Natural killer cell (primary cell): ENCODE results near the gene MEOX1. TPM values are rescaled to one million over a fixed set of nuclear protein-coding genes. Genes with fewer than 3 reads are reported as not detected.

Experiments
- ATAC-seq, 3 donors: fragments of 150-1000 bp in 2 of 3; fragments of 200-7000 bp in 1 of 3; cut with Tn5 transposase; 1 replicate in 1 of 3; 2 replicates in 2 of 3; pipeline ENCODE4 v1.10.0; 2021; ENCODE audit warnings: mild to moderate bottlenecking in 2 of 3, moderate library complexity in 2 of 3
- DNase-seq, 2 donors: peaks; one replicate each; pipeline versions ENCODE4 v3.0.0 to v3.0.0-alpha.2; 2013 to 2021; ENCODE audit warnings: mixed read lengths in 1 of 2
- H3K27ac ChIP-seq: one replicate; pipeline ENCODE4 v1.5.1; 2013; ENCODE audit warnings: mild to moderate bottlenecking, low read length
- H3K27me3 ChIP-seq: one replicate; pipeline ENCODE4 v1.6.1; 2013; ENCODE audit warnings: low read length; ENCODE audit not compliant: control insufficient read depth, insufficient read depth
- H3K36me3 ChIP-seq: one replicate; pipeline ENCODE4 v1.6.1; 2013; ENCODE audit warnings: low read length; ENCODE audit not compliant: control insufficient read depth, insufficient read depth
- H3K4me1 ChIP-seq: one replicate; pipeline ENCODE4 v1.6.1; 2013; ENCODE audit warnings: low read length; ENCODE audit not compliant: control insufficient read depth, insufficient read depth
- H3K4me3 ChIP-seq: one replicate; pipeline ENCODE4 v1.5.1; 2013; ENCODE audit warnings: low read length
- H3K9me3 ChIP-seq: one replicate; pipeline ENCODE4 v1.6.1; 2013; ENCODE audit warnings: low read length; ENCODE audit not compliant: control insufficient read depth, insufficient read depth
- H3K27ac Mint-ChIP-seq, 2 donors: one replicate each; pipeline ENCODE4 v1.8.0; 2022; ENCODE audit warnings: mild to moderate bottlenecking in 2 of 2, mixed read lengths in 2 of 2, moderate library complexity in 1 of 2
- H3K27me3 Mint-ChIP-seq, 2 donors: one replicate each; pipeline ENCODE4 v1.8.0; 2022; ENCODE audit warnings: low read depth in 2 of 2, mixed read lengths in 2 of 2
- H3K36me3 Mint-ChIP-seq: one replicate; pipeline ENCODE4 v1.8.0; 2022; ENCODE audit warnings: mixed read lengths
- H3K4me1 Mint-ChIP-seq, 2 donors: one replicate each; pipeline ENCODE4 v1.8.0; 2022; ENCODE audit warnings: mixed read lengths in 2 of 2
- H3K4me3 Mint-ChIP-seq: one replicate; pipeline ENCODE4 v1.8.0; 2022; ENCODE audit warnings: mild to moderate bottlenecking, moderate library complexity, mixed read lengths
- H3K9me3 Mint-ChIP-seq, 2 donors: one replicate each; pipeline ENCODE4 v1.8.0; 2022; ENCODE audit warnings: mixed read lengths in 2 of 2
- WGBS: methylation state at CpG from one replicate; pipeline ENCODE4 v1.1.7; 2013; ENCODE audit warnings: missing lambda C conversion rate; ENCODE audit not compliant: insufficient coverage; 5-methylcytosine and 5-hydroxymethylcytosine counted together
- intact Hi-C: fragments of 100-400 bp; cut with micrococcal nuclease; formaldehyde crosslinking; loops from one replicate; pipeline ENCODE4 v1.14.2; 2022
- total RNA-seq, 4 donors: library from RNA; stranded (reverse); fragments of 120-200 nt in 1 of 4; gene quantifications; one replicate each; pipeline versions ENCODE4 v1.2.3 to v1.2.4, GENCODE V29; 2013 to 2022
- TF ChIP-seq, protein P1 (sequence below): fragments of 200-600 bp; IDR thresholded peaks from one replicate; pipeline ENCODE4 v1.8.0; 2022; ENCODE audit warnings: antibody characterized with exemption

Gene MEOX1
- total RNA-seq, 3 donors from 2014 or later (not counting 1 experiment from before 2014, with no cell fraction given), result 0.18 TPM; not detected in 2

DNA sequence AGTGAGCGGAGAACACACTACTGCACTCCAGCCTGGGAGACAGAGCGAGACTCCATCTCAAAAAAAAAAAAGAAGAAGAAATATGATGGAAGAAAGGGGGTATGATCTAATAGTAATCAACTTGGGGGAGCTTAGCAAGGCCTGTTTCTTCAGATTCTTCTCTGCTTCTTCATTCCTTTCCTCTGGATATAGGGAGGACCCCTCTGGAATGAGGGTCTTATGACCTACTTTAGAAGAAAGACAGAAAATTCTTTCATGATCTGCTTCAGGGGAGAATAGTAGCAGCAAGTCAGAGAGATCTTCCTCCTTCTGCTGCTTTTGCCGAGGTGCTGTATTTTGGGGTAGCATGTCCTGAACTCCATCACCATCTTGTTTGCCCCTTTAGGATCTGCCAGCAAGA, 70.7 kb downstream of the MEOX1 start:
- intact Hi-C loops, result no loop called here
- DNase-seq, result no peak
- TF ChIP-seq, protein P1, sequence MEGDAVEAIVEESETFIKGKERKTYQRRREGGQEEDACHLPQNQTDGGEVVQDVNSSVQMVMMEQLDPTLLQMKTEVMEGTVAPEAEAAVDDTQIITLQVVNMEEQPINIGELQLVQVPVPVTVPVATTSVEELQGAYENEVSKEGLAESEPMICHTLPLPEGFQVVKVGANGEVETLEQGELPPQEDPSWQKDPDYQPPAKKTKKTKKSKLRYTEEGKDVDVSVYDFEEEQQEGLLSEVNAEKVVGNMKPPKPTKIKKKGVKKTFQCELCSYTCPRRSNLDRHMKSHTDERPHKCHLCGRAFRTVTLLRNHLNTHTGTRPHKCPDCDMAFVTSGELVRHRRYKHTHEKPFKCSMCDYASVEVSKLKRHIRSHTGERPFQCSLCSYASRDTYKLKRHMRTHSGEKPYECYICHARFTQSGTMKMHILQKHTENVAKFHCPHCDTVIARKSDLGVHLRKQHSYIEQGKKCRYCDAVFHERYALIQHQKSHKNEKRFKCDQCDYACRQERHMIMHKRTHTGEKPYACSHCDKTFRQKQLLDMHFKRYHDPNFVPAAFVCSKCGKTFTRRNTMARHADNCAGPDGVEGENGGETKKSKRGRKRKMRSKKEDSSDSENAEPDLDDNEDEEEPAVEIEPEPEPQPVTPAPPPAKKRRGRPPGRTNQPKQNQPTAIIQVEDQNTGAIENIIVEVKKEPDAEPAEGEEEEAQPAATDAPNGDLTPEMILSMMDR, result no peak
- no peaks in the 10 kb centered on the region for H3K9me3 Mint-ChIP-seq
- Histone ChIP-seq H3K36me3 (no peaks in the 10 kb centered on the region), H3K4me3 (no peak overlapping the region), H3K27me3 (no peaks in the 10 kb centered on the region), H3K9me3 (no peaks in the 10 kb centered on the region), H3K27ac (no peak overlapping the region), H3K4me1 (no peaks in the 10 kb centered on the region)
- H3K4me1 Mint-ChIP-seq, result no peaks in the 10 kb centered on the region
- no peak overlapping the region for H3K27ac Mint-ChIP-seq
- 92% methylated on average over 3 of the region's 3 CpGs for WGBS
- H3K4me3 Mint-ChIP-seq, result no peak overlapping the region
- H3K36me3 Mint-ChIP-seq, result no peaks in the 10 kb centered on the region
- H3K27me3 Mint-ChIP-seq, result peaks cover 0 to 3% of the 10 kb centered on the region in 2 donors
- no peak for ATAC-seq

Other genes starting within 250 kb of the MEOX1 start
- gene DHX8, start 177.9 kb downstream of the MEOX1 start, total RNA-seq, result 100 to 1,000 TPM in 2 of 3 donors, 10 to 100 TPM in 1; 88.3 to 106 (median 105) TPM
- not detected for gene ETV4, start 115.6 kb downstream of the MEOX1 start, total RNA-seq
- not detected for gene SOST, start 96.9 kb upstream of the MEOX1 start, total RNA-seq
- gene DUSP3, start 117.1 kb upstream of the MEOX1 start, total RNA-seq, result 10 to 100 TPM in 2 of 3 donors, 1 to 10 TPM in 1; 6.3 to 15.9 (median 12.9) TPM
- gene CFAP97D1, start 118.5 kb upstream of the MEOX1 start, total RNA-seq, result not detected
- gene MPP3, start 171.2 kb upstream of the MEOX1 start, total RNA-seq, result not detected
- gene CD300LG, start 185.3 kb upstream of the MEOX1 start, total RNA-seq, result not detected
- 1 to 10 TPM in 1 of 3 donors, under 1 TPM in 2; 0.75 to 2.0 (median 0.85) TPM for gene MPP2, start 245.6 kb upstream of the MEOX1 start, total RNA-seq